ELR (cell line): ENCODE measurements around the gene MYO3A.

ENCODE experiments used
- DNase-seq: peaks from one replicate; pipeline ENCODE4 v3.0.0-alpha.2; 2015; ENCODE audit warnings: low read depth

Gene MYO3A, protein sequence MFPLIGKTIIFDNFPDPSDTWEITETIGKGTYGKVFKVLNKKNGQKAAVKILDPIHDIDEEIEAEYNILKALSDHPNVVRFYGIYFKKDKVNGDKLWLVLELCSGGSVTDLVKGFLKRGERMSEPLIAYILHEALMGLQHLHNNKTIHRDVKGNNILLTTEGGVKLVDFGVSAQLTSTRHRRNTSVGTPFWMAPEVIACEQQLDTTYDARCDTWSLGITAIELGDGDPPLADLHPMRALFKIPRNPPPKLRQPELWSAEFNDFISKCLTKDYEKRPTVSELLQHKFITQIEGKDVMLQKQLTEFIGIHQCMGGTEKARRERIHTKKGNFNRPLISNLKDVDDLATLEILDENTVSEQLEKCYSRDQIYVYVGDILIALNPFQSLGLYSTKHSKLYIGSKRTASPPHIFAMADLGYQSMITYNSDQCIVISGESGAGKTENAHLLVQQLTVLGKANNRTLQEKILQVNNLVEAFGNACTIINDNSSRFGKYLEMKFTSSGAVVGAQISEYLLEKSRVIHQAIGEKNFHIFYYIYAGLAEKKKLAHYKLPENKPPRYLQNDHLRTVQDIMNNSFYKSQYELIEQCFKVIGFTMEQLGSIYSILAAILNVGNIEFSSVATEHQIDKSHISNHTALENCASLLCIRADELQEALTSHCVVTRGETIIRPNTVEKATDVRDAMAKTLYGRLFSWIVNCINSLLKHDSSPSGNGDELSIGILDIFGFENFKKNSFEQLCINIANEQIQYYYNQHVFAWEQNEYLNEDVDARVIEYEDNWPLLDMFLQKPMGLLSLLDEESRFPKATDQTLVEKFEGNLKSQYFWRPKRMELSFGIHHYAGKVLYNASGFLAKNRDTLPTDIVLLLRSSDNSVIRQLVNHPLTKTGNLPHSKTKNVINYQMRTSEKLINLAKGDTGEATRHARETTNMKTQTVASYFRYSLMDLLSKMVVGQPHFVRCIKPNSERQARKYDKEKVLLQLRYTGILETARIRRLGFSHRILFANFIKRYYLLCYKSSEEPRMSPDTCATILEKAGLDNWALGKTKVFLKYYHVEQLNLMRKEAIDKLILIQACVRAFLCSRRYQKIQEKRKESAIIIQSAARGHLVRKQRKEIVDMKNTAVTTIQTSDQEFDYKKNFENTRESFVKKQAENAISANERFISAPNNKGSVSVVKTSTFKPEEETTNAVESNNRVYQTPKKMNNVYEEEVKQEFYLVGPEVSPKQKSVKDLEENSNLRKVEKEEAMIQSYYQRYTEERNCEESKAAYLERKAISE (N-terminal part only)

DNA sequence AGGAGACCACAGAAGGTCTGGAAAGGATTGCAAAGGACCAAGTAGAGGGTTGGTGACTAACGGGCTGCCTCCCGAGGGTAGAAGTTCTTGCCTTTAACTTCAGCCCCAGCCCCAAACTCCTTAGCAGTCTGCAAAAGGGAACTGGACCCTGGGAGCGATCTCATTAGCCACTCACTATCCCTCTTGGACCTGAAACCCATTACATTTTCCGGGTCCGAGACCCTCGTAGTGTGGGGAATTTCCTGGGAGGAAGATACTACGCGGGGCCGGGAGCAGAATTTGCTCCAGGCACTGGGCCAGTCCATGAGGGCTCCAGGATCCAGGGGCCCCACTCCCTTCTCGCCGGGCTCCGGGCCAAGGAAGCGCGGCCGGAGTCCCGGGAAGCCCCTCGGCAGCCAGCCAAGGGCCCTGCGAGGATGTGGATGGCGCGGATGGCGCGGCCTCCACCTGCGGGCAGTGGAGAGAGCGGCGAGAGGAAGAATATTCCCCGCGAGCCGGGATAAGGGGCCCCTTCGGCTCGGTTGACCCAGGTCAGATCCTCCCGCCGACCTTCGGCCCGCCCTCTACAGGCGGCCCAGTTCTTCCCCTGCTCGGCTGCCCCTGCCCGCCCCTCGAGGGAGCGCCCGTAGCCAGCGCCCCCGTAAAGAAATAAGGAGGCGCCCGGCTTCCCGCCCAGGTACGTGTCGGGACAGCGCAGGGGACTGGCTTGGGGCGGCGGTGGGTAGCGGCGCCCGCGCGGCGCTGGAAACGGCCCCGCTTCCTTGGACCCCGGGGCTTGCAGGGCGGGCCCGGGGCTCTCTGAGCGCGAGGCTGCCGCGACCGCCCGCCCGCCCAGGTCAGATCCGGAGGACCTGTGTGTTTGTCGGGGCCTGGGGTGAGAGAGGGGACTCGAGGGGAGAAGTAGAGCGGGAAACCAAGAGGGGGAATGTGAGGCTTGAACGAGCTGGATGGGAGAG lies at the start of gene MYO3A:
Gene MYO3A, plus strand, starts transcription at position 577 of the 956 bp plus-strand sequence. CDS start 17,882 bp downstream, outside the sequence.
- no peak for DNase-seq

- no peak for DNase-seq
Observed at GRCh38 chr10:25888627-25889026, 45.4 kb upstream of the MYO3A start.

DNA sequence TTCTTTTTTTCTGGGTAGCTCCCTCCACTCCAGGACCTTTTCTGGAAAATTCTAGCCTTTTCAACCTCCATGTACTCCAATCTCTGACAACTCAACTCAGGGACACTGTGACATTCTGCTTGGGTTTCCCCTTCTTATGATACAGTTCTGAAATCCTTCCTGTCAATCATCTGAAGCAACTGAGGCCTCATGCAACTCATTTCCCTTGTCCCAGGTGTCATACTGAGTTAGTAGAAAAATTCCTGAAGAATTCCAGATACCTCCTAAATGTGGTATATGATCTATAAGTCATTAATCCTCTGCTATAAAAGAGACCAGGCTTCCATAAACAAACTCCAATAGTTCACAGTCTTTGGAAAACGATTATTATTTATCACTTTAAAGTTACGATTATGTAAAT lies 43.0 kb upstream of the MYO3A start:
- no peak for DNase-seq

DNA sequence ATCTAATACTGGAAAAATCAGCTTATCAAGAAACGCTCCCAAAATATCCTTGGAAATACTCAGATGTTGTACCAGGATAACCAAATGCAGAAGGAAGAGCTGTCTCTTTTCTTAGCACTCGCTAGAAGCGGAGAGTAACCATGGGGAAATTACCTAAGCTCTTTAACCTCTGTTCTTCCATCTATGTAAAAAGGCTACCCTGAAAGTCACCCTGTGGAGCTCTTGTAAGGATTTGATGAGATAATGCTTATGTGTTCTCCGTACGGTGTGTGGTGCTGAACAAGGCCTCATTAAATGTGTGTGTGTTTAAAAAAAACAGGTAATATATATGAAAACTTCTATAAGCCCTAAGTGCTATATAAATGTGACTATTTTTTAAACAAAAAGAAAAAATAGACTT lies 38.2 kb upstream of the MYO3A start:
- DNase-seq: no peak

DNA sequence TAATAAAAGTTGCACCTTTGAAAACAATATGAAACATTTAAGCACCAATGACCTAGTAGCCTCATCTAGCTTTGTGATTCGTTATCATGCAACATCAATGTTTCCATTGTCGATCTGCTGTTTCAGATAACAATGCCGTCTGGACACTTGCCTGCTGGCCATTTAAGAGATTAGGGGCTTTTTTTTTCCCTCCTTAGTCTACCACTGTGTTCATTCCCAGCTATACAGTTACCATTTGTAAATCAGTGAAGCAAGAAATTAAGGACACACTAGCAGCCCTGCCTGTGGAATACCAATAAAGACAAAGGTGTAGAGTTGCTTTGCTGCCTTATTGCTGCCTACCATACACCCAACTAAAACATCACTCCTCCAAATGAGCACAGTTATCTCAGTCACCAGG lies 37.6 kb upstream of the MYO3A start:
- DNase-seq: no peak

DNA sequence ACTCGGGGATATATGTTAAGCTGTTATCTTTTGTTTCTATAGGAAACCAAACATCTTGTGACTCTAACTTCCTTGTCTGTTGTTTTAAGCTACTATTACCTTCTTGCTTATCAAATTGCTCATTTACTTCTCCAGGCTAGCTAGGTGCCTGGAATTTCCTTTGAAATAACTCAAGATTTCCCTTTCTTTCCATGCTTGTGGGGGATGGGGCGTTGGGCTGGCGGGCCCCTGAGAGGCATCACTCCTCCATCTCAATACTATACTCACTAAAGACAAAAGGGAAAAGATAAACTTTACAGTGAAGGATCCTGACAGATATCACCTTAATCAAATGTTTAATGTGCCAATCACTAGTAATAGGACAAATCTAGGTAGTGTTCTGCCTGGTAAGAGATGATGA lies 34.7 kb upstream of the MYO3A start:
- no peak for DNase-seq

DNA sequence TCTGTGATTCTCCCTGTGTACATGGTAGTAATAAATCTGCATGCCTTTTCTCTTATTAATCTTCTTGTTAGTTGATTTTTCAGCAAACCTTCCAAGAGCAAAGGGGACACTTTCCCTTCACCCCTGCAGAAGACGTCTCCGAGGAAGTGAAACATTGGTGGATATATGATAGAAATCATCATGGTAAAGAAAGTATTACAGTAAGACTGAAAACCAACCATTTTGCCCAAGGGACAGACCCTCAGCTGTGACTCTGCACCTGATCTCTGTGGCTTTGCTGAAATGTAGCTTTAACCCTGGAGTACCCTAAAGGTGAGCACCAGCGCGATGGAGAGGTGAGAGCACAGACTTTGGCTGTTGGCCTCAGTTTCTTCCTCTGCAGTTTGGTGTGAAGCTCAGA lies 32.8 kb upstream of the MYO3A start:
- no peak for DNase-seq

DNA sequence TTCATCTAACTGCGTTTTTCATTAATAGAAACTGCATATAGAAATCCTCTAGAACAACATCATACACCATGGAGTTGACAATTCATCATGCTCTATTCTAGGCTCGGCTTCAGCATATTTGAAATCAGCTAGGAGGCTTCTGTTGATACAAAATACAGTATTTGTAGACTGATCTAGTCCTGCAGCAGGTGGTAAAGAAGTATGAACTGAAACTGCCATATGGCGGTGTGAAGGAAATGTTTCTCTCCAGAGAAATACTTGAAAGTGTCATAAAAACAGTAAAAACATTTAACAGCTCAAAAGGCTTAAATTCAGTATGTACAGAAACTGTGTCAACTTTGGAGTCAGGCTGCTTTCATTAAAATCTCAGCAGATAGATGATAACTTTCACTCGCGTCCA lies 32.0 kb upstream of the MYO3A start:
- no peak for DNase-seq

- DNase-seq: no peak
Observed at GRCh38 chr10:25907261-25907660, 26.8 kb upstream of the MYO3A start.

GRCh38 chr10:25912866-25913265 lies 21.2 kb upstream of the MYO3A start:
- no peak for DNase-seq

DNA sequence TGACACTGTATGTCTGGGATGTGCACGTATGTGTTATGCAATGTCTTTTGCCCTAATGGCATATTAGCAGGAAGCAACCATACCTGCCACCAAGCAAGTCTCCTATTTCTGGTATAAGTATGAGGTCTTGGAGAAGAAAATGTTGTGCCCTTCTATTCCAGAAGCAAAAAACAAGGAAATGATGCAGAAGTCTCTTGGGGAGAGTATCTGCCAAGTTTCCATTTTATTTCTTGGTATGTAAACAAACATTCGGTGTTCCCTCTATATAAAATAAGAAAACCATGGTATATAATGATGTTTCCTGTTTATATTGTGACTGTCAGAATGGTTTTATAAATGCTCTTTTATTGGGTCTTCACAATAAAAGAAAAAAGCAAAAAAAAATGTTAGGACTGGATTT lies 19.3 kb upstream of the MYO3A start:
- DNase-seq: no peak

DNA sequence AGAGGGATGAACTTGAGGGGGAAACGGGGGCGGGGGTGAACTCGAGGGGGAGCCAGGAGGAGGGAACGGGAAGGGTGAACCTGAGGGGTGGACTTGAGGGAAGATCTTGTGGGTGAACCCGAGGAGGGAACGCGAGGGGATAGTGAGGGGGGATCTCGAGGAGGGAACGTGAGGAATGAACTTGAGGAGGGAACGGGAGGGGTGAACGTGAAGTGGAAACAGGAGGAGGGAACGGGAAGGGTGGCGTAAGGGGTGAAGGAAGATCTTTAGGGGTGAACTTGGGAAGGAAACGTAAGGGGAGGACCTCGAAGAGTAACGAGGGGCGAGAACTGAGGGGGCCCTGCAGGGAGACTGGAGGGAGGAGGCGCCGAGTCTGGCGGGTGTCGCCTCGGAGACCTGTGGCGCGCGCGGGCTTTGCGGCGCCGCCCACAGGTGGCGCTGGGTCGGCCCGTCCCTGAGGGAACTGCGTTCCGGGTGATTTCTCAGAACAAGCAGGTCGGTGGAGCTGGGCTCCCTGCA lies 651 bp downstream of the MYO3A start:
- no peak for DNase-seq

GRCh38 chr10:25938405-25938804 lies 4.4 kb downstream of the MYO3A start:
- DNase-seq: no peak

DNA sequence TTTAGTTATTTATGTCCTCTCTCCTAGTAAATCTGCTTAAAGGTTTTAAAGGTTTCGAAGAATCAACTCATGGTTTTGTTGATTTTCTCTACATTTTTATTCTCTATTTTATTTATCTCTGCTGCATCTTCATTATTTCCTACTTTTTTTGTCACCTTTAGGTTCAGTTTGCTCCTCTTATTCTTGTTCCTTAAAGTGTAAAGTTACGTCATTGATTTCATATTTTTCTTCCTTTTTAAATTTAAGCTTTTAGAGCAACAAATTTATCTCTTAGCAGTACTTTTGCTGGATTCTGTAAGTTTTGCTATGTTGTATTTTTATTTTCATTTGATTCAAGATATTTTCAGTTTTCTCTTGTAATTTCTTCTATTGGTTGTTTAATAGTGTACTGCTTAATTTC lies 10.7 kb downstream of the MYO3A start:
- DNase-seq: no peak

DNA sequence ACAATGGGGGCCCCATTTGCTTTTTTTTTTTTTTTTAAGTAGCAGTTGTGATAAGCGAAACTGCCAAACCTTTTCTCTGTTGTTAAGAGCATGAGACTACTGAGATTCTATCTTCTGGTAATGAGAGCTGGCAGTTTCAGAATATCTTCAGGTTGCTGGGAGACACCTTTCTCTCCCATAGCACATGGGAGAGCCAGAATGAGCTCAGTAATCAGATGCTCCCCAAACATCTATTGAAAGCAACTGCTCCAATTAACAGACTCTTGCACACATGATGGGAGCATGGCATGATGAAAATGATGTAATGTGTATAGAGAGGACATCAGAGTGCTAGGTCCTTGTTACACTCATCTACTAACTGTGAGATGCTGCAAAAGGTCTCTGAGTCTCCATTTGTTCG lies 18.8 kb downstream of the MYO3A start:
- no peak for DNase-seq

DNA sequence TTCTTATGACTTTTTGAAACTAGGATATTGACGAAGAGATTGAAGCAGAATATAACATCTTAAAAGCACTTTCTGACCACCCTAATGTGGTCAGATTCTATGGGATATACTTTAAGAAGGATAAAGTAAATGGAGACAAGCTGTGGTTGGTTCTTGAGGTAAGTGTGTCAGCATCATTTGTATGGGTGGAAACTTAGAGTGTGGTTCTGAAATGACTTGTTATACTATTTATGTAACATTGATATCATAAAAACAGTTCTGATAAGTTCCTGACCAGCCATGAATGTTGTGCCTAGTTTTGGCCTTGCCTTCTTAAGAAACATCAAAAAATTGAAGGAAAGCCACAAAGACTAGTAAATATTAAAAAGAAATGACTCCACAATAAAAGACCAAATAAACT lies 20.8 kb downstream of the MYO3A start:
- no peak for DNase-seq

GRCh38 chr10:25959540-25960232 lies 25.7 kb downstream of the MYO3A start:
- no peak for DNase-seq

GRCh38 chr10:25965584-25965983 lies 31.6 kb downstream of the MYO3A start:
- no peak for DNase-seq

DNA sequence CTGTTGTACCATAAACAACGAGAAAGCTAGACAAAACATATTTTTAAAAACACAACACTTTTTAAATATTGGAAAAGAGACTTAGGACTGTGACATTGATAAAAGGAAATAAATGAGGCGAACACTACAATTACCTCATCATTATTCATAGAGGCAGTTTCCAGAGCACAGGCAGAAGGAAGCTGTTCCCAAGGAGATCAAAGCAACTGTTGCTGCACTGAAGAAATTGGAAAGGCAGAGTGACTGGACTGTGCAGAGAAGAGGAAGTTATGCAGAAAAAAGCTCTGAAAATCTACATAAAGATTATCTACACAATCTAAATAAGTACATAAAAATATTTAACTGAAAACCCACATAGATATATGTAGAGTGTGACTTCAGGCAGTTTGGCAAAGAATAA lies 32.8 kb downstream of the MYO3A start:
- DNase-seq: no peak

DNA sequence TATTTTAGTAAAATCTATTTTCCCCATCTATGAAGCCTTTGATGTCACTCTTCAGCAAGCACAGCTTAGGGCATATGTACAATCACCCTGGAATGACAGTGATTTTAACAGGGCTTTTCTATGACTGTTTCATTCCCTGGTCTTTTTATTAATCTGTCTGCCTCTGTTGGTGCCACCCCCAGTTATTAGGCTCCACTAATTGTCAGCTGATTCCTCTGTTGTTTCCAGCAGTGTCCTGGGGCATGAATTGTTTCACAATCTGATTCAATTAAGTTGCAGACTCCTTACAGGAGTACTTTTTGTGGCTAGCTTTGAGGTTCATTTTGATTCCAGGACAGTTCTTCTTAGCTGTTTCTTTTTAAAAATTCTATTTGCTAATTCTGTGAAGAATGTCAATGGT lies 38.6 kb downstream of the MYO3A start:
- DNase-seq: no peak
